PC-9 (cell line): ENCODE results near the gene IFI27L1. TPM values are rescaled to one million over a fixed set of nuclear protein-coding genes. Genes with fewer than 3 reads are reported as not detected.

Experiments
- BruUV-seq: library from RNA; stranded (reverse); fragments of 400-500 nt; replicated peaks from 2 replicates; lab custom pipeline; 2021; lab: Mats Ljungman, UMichigan
- CTCF ChIA-PET: fragments of 300-600 bp; sonication (Branson Sonifier 250); formaldehyde crosslinking; loops from one replicate; lab custom pipeline; 2022; ENCODE audit warnings: antibody characterized with exemption; lab: Charles Lee
- POLR2A ChIA-PET: fragments of 300-600 bp; sonication (Branson Sonifier 250); formaldehyde crosslinking; loops from one replicate; lab custom pipeline; 2022; ENCODE audit warnings: antibody characterized with exemption; ENCODE audit not compliant: unreplicated experiment; lab: Charles Lee
- DNase-seq, 2 experiments: peaks; one replicate each; pipeline versions ENCODE4 v3.0.0 to v3.0.0-alpha.2; 2015 to 2022; ENCODE audit warnings: mixed read lengths in 1 of 2
- H2AFZ ChIP-seq: fragments of 200-600 bp; sonication (generic); 2 replicates; pipeline ENCODE4 v1.8.1; 2017; ENCODE audit warnings: antibody characterized with exemption
- H3F3A ChIP-seq: fragments of 200-600 bp; sonication (generic); 2 replicates; pipeline ENCODE4 v1.8.1; 2017; ENCODE audit warnings: antibody characterized with exemption, mild to moderate bottlenecking, low read depth; ENCODE audit not compliant: insufficient read depth
- H3K27ac ChIP-seq: fragments of 200-600 bp; sonication (generic); 2 replicates; pipeline ENCODE4 v1.6.1; 2016; ENCODE audit warnings: mixed run types
- H3K27me3 ChIP-seq: fragments of 200-600 bp; sonication (generic); 2 replicates; pipeline ENCODE4 v1.6.1; 2016; ENCODE audit warnings: low read depth, mixed run types; ENCODE audit not compliant: insufficient read depth
- H3K36me3 ChIP-seq: fragments of 200-600 bp; sonication (generic); 2 replicates; pipeline ENCODE4 v1.6.1; 2016; ENCODE audit warnings: low read depth, mixed run types
- H3K4me1 ChIP-seq: fragments of 200-600 bp; sonication (generic); replicated peaks from 2 replicates; pipeline ENCODE4 v1.6.1; 2016; ENCODE audit warnings: mixed run types; ENCODE audit not compliant: insufficient read depth
- H3K4me2 ChIP-seq: fragments of 200-600 bp; sonication (generic); 2 replicates; pipeline ENCODE4 v1.6.1; 2017; ENCODE audit warnings: mixed run types
- H3K4me3 ChIP-seq: fragments of 200-600 bp; sonication (generic); 2 replicates; pipeline ENCODE4 v1.6.1; 2016; ENCODE audit warnings: mixed run types
- H3K79me2 ChIP-seq: fragments of 200-600 bp; sonication (generic); 2 replicates; pipeline ENCODE4 v1.6.1; 2017; ENCODE audit warnings: low read depth, mixed run types
- H3K9me2 ChIP-seq: fragments of 200-600 bp; sonication (generic); 2 replicates; pipeline ENCODE4 v1.8.1; 2017; ENCODE audit warnings: mild to moderate bottlenecking; ENCODE audit not compliant: insufficient read depth
- H3K9me3 ChIP-seq: fragments of 200-600 bp; sonication (generic); 2 replicates; pipeline ENCODE4 v1.8.1; 2016; ENCODE audit warnings: low read depth; ENCODE audit not compliant: insufficient read depth
- H4K20me1 ChIP-seq: fragments of 200-600 bp; sonication (generic); 2 replicates; pipeline ENCODE4 v1.8.1; 2017; ENCODE audit not compliant: insufficient read depth
- CTCF ChIP-seq: fragments of 200-600 bp; sonication (generic); conservative IDR thresholded peaks from 2 replicates; pipeline ENCODE4 v1.6.1; 2017; ENCODE audit warnings: mixed run types, antibody characterized with exemption, mild to moderate bottlenecking, moderate library complexity
- EZH2 ChIP-seq: fragments of 200-600 bp; sonication (generic); IDR thresholded peaks from 2 replicates; pipeline ENCODE4 v1.8.0; 2017; ENCODE audit warnings: antibody characterized with exemption, low read depth
- intact Hi-C: fragments of 100-400 bp; cut with micrococcal nuclease; formaldehyde crosslinking; loops from one replicate; pipeline ENCODE4 v1.10.0; 2022; ENCODE audit not compliant: unreplicated experiment
- total RNA-seq: library from RNA; stranded (reverse); gene quantifications from 2 replicates; pipeline ENCODE4 v1.2.3, GENCODE V29; 2021

The IFI27L1 gene
- total RNA-seq, 1 experiment from 2014 or later: 9.7 TPM

- CTCF ChIA-PET: no interaction called here
Measured at GRCh38 chr14:94115631-94116030, 34.5 kb downstream of the IFI27L1 start.

GRCh38 chr14:94116701-94117100, 35.6 kb downstream of the IFI27L1 start:
- DNase-seq: no peak
- Histone ChIP-seq H3K4me3 (no peak overlapping the region), H3K27me3 (0 out of 2 replicates have a peak, but pooled peaks cover 7% of the 10 kb centered on the region), H3K36me3 (no peaks in the 10 kb centered on the region), H2AFZ (no peak overlapping the region), H3K4me2 (no peak overlapping the region), H3K27ac (no peak overlapping the region), H4K20me1 (no peaks in the 10 kb centered on the region), H3K79me2 (no peaks in the 10 kb centered on the region), H3K4me1 (no peaks in the 10 kb centered on the region), H3F3A (no peaks in the 10 kb centered on the region), H3K9me3 (no peaks in the 10 kb centered on the region), H3K9me2 (no peaks in the 10 kb centered on the region)
- no peak for TF ChIP-seq CTCF
- no peak for TF ChIP-seq EZH2
- ChIA-PET CTCF (no interaction called here), POLR2A (no interaction called here)
- BruUV-seq: no TSS peak
- intact Hi-C loops: no loop called here

More at GRCh38 chr14:94115631-94116030, 34.5 kb downstream of the IFI27L1 start:
- H3K27ac ChIP-seq: no peak overlapping the region
- intact Hi-C loops: no loop called here
- H3K9me3 ChIP-seq: no peaks in the 10 kb centered on the region
- POLR2A ChIA-PET: no interaction called here
- H4K20me1 ChIP-seq: no peaks in the 10 kb centered on the region
- DNase-seq: no peak
- H3K36me3 ChIP-seq: no peaks in the 10 kb centered on the region
- H3K9me2 ChIP-seq: no peaks in the 10 kb centered on the region
- BruUV-seq: no TSS peak
- TF ChIP-seq CTCF: no peak
- no peak for TF ChIP-seq EZH2
- no peaks in the 10 kb centered on the region for H3K79me2 ChIP-seq
- no peak overlapping the region for H2AFZ ChIP-seq
- no peak overlapping the region for H3K4me2 ChIP-seq
- no peak overlapping the region for H3K4me3 ChIP-seq
- H3K27me3 ChIP-seq: 0 out of 2 replicates have a peak, but pooled peaks cover 2% of the 10 kb centered on the region
- no peaks in the 10 kb centered on the region for H3K4me1 ChIP-seq
- no peaks in the 10 kb centered on the region for H3F3A ChIP-seq

GRCh38 chr14:94117856-94118255, 36.7 kb downstream of the IFI27L1 start:
- intact Hi-C loops: no loop called here

More at GRCh38 chr14:94117856-94118255, 36.7 kb downstream of the IFI27L1 start:
- Histone ChIP-seq H3K9me2 (no peaks in the 10 kb centered on the region), H3K27ac (no peak overlapping the region), H3K4me1 (no peaks in the 10 kb centered on the region), H3K36me3 (no peaks in the 10 kb centered on the region), H2AFZ (no peak overlapping the region), H3K4me2 (no peak overlapping the region), H3K9me3 (no peaks in the 10 kb centered on the region), H3F3A (no peaks in the 10 kb centered on the region), H3K79me2 (no peaks in the 10 kb centered on the region), H4K20me1 (no peaks in the 10 kb centered on the region), H3K4me3 (no peak overlapping the region), H3K27me3 (0 out of 2 replicates have a peak, but pooled peaks cover 7% of the 10 kb centered on the region)
- POLR2A ChIA-PET: no interaction called here
- no peak for DNase-seq
- no peak for TF ChIP-seq CTCF
- TF ChIP-seq EZH2: no peak
- CTCF ChIA-PET: no interaction called here
- no TSS peak for BruUV-seq
